Activated naive CD4-positive, alpha-beta T cell treated with anti-CD3 and anti-CD28 coated beads, Interleukin-2, amount 50 U/mL, for 16 hours (primary cell): ENCODE data around the gene PAFAH1B1.
"Not testable (repeated sequence)": the region's sequence is repeated elsewhere in the genome, so short reads cannot be mapped to it uniquely, and the experiment has no call there.

ENCODE experiments used
- DNase-seq: peaks from one replicate; pipeline ENCODE4 v3.0.0-alpha.2; 2020

The PAFAH1B1 gene

DNA sequence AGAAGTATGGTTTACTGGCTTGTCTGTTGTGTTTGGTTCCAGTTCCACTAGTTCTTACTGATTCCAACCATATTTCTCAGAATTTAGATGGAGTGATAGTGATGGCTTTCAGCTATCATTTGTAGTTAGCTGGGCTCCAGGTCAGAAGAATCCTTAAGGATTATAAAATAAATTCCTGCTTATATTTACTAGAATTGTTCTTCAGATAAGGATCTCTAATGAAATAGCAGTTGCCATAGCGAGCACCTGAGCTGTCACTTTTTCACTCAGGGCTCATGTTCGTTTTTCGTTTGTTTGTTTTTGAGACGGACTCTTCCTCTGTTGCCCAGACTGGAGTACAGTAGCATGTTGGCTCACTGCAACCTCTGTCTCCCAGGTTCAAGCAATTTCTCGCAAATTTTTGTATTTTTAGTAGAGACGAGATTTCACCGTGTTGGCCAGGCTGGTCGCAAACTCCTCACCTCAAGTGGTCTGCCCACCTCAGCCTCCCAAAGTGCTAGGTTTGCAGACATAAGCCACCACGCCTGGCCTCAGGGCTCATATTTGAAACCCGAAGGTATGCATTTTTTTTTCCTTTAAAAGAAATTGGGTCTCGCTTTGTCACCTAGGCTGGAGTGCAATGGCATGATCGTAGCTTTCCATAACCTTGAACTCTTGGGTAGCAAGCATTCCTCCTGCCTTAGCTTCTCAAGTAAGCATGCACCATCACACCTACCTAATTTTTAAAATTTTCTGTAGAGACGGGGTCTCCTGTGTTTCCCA, 42.9 kb downstream of the PAFAH1B1 start:
- DNase-seq = no peak

DNA sequence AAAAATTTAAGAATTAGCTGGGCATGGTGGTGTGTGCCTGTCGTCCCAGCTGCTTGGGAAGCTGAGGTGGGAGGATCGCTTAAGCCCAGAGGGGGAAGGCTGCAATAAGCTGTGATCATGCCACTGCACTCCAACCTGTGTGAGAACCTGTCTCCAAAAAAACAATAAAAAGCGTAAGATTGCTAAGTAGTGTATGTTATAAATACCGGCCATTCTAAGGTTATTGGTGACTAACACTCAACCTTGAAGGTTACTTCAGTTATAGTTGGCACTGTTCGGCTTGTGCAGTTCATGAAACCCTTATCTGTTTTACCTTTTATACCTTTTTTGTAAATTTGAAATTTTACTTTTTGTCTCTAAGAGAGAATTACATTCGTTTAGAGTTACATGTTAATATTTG, 44.0 kb downstream of the PAFAH1B1 start:
- DNase-seq = no peak

DNA sequence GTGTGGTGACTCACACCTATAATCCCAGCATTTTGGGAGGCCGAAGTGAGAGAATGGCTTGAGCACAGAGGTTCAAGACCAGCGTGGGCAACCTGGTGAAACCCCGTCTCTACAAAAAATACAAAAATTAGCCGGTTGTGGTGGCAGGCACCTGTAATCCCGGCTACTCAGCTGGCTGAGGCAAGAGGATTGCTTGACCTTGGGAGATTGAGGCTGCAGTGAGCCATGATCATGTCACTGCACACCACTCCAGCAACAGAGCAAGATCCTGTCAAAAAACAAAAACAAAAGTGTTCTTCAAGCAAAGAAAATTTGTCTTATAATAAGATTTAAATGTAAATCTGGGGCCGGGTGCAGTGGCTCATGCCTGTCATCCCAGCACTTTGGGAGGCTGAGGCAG, 51.5 kb downstream of the PAFAH1B1 start:
- DNase-seq = no peak

DNA sequence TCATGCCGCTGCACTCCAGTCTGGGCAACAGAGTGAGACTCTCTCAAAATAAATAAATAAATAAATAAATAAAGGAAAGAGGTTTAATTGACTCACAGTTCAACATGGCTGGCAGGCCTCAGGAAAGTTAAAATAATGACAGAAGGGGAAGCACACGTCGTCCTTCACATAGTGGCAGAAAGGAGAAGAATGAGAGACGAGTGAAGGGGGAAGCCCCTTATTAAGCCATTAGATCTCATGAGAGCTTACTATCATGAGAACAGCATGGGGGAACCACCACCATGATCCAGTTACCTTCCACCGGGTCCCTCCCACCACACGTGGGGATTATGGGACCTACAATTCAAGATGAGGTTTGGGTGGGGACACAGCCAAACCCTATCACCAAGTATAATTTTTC, 54.5 kb downstream of the PAFAH1B1 start:
- no peak for DNase-seq

DNA sequence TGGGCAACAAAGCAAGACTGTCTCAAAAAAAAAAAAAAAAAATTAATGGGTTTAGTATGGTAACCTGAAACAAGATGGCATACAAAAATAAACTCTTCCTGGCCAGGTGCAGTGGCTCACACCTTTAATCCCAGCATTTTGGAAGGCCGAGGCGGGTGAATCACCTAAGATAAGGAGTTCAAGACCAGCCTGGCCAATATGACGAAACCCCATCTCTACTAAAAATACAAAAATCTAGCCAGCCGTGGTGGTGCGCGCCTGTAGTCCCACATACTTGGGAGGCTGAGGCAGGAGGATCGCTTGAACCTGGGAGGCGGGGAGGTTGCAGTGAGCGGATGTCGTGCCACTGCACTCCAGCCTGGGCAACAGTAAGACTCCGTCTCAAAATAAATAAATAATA, 55.7 kb downstream of the PAFAH1B1 start:
- no peak for DNase-seq

DNA sequence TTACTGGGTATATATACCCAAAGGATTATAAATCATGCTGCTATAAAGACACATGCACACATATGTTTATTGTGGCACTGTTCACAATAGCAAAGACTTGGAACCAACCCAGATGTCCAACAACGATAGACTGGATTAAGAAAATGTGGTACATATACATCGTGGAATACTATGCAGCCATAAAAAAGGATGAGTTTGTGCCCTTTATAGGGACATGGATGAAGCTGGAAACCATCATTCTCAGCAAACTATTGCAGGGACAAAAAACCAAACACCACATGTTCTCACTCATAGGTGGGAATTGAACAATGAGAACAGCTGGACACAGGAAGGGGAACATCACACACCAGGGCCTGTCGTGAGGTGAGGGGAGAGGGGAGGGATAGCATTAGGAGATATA, 59.5 kb downstream of the PAFAH1B1 start:
- DNase-seq = not testable (repeated sequence)

DNA sequence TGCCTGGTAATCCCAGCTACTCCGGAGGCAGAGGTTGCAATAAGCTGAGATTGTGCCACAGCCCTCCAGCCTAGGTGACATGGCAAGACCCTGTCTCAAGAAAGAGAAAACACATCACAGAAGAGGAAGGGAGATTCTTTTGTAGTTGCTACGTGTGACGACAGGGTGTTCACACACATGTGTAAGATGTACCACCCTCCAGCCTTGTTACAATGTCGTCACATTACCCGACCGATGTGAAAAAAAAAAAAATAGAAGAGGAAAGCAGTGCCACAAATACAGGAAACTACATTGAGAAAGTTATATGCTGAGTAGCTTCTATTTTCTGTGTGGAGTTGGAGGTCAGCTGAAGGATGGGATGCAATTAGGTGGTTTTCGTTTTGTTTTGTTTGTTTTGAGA, 62.1 kb downstream of the PAFAH1B1 start:
- no peak for DNase-seq

DNA sequence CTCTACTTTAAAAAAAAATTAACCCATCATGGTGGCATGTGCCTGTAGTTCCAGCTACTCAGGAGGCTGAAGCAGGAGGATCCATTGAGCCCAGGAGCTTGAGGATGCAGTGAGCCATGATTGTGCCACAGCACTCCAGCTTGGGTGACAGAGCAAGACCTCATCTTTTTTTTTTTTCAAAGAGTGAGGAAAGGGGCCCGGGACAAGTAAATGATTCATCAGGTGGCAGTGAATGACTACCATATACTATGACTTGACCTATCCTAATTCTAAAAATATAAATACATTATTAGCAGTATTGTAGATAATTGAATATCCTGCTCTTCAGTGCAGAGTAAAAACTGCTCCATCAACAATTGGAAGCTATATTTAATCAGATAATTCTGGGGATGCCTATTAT, 62.8 kb downstream of the PAFAH1B1 start:
- no peak for DNase-seq

DNA sequence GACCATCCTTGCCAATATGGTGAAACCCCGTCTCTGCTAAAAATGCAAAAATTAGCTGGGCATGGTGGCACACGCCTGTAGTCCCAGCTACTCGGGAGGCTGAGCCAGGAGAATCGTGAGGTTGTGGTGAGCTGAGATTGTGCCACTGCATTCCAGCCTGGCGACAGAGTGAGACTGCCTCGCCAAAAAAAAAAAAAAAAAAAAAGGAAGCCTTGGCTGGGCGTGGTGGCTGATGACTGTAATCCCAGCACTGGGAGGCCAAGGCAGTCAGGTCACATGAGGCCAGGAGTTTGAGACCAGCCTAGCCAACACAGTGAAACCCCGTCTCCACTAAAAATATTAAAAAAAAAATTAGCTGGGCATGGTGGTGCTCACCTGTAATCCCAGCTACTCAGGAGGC, 65.9 kb downstream of the PAFAH1B1 start:
- DNase-seq = not testable (repeated sequence)

DNA sequence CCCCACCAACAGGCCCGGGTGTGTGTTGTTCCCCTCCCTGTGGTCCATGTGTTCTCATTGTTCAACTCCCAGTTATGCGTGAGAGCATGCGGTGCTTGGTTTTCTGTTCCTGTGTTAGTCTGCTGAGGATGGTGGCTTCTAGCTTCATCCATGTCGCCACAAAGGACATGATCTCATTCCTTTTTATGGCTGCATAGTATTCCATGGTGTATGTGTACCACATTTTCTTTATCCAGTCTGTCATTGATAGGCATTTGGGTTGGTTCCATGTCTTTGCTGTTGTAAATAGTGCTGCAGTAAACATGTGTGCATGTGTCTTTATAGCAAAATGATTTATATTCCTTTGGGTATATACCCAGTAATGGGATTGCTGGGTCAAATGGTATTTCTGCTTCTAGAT, 67.0 kb downstream of the PAFAH1B1 start:
- DNase-seq = not testable (repeated sequence)

DNA sequence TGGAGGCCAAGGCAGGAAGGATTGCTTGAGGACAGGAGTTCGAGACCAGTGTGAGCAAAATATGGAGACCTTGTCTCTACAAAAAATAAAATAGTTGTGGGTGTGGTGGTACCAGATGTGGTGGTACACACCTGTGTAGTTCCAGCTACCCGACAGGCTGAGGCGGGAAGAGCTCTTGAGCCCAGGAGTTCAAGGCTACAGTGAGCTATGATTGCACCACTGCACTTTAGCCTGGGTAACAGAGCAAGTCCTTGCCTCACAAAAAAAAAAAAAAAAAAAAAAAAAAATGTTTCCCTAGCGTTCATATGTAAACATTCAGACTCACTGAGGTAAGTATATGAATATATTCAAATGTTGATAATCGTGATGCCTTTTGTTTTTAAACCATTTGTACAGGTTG, 78.6 kb downstream of the PAFAH1B1 start:
- no peak for DNase-seq

DNA sequence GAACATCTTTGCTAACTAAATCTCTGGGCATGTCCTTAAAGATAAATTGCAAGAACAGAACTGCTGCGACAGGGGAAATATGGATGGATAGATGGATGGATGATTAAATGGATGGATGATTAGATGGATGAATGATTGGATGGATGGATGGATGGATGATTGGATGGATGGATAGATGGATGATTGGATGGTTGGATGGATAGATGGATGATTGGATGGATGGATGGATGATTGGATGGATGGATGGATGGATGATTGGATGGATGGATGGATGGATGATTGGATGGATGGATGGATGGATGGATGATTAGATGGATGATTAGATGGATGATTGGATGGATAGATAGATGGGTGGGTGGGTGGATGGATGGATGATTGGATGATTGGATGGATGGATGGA, 85.8 kb downstream of the PAFAH1B1 start:
- not testable (repeated sequence) for DNase-seq

DNA sequence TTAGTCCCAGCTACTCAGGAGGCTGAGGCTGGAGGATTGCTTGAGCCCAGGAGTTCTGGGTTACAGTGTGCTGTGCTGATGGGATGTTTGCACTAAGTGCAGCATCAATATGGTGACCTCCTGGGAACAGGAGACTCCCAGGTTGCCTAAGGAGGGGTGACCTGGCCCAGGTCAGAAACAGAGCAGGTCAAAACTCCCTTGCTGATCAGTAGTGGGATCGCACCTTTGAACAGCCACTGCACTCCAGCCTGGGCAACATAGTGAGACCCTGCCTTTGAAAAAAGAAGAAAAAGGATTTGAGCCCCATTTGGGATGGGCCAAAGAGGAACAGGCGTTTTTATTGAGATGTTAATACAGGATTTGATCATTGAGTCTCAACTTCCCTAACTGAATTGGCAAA, 87.5 kb downstream of the PAFAH1B1 start:
- no peak for DNase-seq

DNA sequence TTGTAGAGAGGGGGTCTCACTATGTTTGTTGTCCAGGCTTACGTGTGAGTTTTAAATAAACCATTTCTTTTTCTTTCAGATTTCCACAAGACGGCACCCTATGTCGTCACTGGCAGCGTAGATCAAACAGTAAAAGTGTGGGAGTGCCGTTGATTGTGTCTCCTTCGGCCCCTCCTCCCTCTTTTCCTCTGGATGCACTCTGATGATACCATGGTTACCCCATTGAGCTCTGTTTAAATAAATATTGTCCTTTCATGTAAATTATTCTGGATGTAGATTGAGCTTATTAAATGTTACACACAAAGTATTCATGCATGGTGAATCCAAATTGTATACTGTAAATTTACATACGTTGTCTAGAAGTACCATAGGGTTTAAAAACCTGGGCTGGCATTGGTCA, 88.2 kb downstream of the PAFAH1B1 start:
- DNase-seq = no peak

DNA sequence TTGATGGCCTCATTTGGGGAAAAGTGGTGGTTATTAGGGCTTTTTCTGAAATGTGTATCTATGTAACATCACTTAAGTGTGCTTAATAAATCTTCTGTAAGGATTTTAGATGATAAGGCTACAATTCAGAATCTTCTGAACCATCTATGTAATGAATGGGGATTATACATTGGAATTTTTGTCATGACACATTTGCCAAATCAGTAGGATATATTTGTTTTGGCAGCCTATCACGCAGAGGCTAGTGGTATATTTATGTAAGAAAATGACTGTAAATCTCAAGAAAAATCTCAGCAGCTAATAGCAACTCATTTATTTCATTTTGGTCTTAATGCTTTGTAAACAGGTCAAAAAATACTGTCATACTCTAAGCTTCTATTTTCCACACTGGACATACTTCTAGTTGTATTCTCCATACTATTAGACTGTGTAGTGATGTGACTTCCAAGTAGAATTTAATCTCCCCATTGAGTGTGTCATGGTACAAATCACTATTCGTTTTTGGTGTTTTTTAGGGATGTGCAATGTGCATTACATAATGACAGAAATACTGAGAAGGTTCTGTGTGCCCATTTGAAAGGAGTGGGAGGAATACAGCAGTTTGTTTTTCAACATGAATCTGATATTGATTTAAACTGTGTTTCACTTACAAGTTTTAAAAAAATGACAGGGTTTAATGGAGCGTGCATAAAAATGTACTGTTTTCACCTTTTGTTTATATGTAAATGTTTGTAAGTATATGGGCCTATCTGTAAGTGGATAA, 88.9 kb downstream of the PAFAH1B1 start:
- DNase-seq = no peak

DNA sequence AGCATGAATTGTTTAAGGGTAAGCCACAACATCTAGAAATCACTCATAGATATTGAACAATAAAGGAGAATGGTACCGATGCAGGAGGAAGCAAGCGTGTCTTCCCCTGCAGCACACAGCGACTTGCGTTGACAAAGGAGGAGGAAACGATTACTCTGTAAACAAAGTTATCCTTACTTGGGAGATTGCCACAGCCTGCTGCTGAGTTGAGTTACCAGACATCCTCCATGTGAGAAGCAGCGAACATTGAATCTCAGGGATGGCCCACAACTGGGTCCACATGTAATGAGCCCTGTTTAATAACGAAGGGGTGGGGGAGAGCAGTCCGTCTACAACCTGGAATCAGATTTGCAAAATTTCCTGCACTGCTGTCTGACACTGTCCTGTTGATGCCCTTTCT, 90.5 kb downstream of the PAFAH1B1 start:
- DNase-seq = no peak

DNA sequence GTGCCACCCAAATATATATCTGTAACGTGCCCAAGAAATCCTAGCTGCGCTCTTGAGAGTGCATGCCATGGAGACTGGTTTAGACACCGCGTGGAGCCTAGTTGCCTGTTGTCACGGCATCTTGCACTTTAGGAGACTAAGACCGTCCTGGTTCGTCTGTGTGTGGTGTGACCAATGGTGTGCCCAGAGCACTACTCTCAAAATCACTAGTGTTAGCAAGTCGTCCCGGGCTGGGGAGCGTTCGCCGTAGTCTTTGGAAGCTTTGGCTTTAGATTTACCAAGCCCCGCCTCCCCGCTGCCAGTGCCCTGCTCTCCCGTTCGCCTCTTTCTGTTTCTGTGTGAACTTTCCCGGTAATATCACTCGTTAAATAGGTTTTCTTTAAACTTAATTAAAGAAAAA, 91.1 kb downstream of the PAFAH1B1 start:
- DNase-seq = no peak

DNA sequence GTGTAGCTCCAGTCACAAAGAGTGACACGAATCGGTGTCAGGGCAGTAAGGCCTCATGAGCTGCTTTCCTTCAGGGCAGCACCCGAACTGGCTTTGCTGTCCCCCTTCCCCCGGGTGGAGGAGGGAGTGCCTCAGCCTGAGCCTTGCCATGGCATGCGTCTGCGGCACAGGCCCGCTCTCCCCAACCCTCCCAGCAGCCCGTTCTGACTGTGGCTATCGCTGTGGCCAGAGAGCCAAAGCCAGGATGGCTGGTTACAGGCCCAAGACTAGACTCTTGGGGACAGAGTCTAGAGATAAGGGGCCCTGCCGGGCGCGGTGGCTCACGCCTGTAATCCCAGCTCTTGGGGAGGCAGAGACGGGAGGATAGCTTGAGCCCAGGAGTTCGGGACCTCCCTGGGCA, 92.2 kb downstream of the PAFAH1B1 start:
- no peak for DNase-seq

DNA sequence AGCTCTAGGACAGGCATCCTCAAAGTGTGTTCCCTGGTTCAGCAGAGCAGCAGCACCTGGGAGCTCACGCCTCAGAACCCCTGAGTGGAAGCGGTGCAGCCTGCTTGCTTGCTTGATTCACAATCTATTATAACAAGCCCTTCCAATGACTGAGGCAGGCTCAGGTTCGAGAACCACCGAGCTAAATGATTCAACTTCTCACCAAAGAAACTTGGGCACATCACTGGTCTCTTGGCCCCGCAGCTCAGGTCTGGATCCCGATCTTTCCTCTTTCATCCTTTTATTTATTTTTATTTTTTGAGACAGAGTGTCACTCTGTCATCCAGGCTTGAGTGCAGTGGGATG, 93.6 kb downstream of the PAFAH1B1 start:
- DNase-seq = no peak

DNA sequence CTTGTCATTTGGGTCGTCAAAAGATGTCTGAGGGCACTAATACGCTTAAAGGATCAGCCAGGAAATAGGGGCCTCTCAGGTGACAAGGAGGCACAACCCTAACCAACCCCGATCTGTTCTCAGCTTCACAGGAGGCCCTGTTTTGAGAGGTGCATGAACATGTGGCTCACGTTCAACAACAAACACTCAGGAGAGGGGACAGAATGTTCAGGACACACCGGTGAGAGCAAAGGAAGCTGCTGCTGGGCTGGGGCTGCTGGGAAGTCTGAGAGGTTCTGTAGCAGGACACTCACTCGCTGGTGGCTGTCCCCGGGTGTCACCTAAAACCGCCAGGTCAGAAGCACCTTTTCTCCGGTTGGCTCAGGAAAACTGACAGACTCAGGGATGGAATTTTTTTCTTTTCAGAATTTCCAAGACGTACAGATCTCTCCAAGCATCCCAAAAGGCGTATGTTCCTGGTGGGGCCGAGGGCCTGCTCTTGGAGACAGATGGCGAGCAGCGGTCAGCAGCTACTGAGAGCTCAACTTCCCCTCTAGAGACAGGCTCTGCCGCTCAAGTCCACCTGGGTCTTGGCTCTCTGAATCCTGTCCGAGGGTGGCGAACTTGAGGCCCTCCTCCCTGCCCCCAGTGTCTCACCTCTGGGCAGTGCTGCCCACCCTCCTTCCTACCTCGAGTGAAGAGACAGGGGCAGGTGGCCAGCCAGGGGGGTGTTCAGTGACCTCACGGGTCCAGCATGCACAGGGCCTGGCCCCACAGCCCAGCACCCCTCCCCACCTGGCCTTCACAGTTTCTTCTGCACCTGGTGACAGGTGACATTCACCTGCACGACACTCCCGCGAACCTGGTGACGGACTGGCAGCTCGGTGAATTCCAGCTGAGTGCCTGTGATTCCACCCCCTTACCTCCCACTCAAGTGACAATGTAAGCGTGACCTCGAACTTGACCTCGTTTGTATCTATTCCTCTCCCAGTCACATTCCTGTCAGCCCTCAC, 95.2 kb downstream of the PAFAH1B1 start:
- peak; percentile 11 for DNase-seq

DNA sequence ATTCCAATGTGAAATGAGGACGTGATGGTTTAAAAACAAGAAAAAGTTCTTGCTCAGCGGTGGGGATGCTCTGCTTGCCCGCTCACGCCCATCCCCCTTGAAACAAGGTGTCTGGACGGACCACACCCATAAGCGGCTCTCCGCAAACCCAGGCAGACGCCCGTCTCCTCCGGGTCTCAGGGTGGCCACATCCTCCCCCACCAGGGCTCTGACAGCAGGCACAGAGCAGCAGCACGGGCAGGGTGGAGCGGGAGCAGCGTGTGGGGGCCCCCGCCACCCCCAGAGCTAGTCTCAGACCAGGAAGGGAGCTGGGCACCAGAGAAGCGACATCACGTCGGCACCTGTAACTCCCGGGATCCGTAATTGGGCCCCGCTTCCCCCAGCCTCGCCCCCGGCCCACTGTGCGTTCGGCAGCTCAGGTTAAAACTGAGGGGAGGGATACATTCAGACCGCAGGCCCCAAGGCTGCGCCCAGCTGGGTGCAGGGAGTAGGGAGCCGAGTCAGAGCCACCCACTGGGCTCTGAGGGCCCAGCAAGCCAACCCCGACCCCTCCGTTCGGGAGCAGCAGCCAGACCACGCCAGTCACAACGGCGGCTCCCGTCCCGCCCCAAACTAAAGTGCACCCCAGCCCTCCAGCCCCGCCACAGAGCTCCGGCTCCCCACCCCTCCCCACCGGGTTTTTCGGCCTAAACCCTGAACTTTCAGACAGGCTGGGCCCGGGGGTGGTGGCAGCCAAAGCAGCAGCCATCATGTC, 96.1 kb downstream of the PAFAH1B1 start:
- DNase-seq = no peak

DNA sequence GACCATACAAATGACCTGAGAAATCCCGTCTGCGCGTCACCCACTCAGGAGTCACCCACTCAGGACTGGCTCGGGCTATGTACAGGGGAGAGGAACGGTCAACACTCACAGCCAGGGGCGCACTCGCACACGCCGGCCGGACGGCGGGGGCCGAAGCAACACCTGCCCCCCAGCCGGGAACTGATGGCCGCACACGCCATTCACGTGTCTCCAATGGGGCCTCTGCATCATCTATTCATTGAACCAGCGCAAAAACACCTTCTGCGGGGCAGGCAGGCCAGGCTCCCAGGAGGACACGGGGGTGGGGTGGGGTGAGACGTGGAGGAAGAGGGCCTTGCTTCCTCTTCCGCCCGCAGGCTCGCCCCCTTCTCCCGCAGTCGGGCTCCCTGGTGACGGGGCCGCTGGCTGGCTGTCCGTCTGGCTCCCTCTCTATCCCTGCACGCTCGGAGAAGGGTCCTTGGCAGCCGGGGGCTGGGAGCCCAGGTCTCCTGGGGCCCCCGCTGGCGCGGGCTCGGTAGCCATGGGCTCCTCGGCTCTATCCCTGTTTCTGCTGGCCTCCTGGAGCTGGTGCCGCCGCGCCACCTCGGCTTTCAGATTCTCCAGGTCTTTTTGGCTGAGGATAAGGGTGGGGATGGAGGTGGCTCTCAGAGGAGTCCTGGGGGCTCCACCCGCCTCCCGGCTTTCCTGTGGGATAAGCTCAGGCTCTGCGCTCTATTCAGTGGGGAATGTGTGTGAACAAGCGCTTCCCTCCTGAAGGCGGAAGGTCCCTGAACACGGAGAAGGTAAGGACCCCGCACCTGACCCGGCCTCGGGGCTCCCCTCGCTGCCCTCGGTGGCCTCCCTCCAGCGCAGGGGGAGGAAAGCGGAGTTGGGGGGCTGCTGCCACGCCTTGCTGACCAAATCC, 97.0 kb downstream of the PAFAH1B1 start:
- DNase-seq = no peak
